Psoas muscle (tissue), 8 donors: ENCODE measurements around the gene MXI1. TPM values are rescaled to one million over a fixed set of nuclear protein-coding genes. Genes with fewer than 3 reads are reported as not detected.

Experiments
- ATAC-seq, 4 donors: fragments of 200-7000 bp; cut with Tn5 transposase; one replicate each; pipeline ENCODE4 v1.9.1; 2020; ENCODE audit warnings: moderate library complexity in 3 of 4, mild to moderate bottlenecking in 2 of 4
- DNase-seq, 2 donors: peaks; one replicate each; pipeline ENCODE4 v3.0.0-alpha.2; 2020
- H3K27ac ChIP-seq: fragments of 200-600 bp; one replicate; pipeline ENCODE4 v1.8.0; 2022
- H3K27me3 ChIP-seq, 3 donors: fragments of 200-600 bp in 1 of 3; one replicate each; pipeline versions ENCODE4 v1.6.1 to v1.8.0; 2013 to 2022; ENCODE audit warnings: low read length in 2 of 3, mild to moderate bottlenecking in 2 of 3, moderate library complexity in 1 of 3; ENCODE audit not compliant: insufficient read depth in 3 of 3
- H3K36me3 ChIP-seq, 2 donors: fragments of 200-600 bp in 1 of 2; one replicate each; pipeline versions ENCODE4 v1.6.1 to v1.8.0; 2013 to 2022; ENCODE audit warnings: low read depth in 1 of 2, mild to moderate bottlenecking in 1 of 2, moderate library complexity in 1 of 2; ENCODE audit not compliant: insufficient read depth in 1 of 2
- H3K4me1 ChIP-seq: fragments of 200-600 bp; one replicate; pipeline ENCODE4 v1.8.0; 2022
- H3K4me3 ChIP-seq: fragments of 200-600 bp; one replicate; pipeline ENCODE4 v1.8.0; 2022; ENCODE audit warnings: mild to moderate bottlenecking
- H3K9me3 ChIP-seq: fragments of 200-600 bp; one replicate; pipeline ENCODE4 v1.8.0; 2022
- CTCF ChIP-seq: fragments of 200-600 bp; IDR thresholded peaks from one replicate; pipeline ENCODE4 v1.8.0; 2022; ENCODE audit warnings: antibody characterized with exemption
- WGBS, 3 donors: extraction: QIAGEN DNeasy Blood & Tissue Kit; methylation state at CpG; one replicate each; pipeline versions ENCODE4 v1.1.6 to v1.1.7; 2013; 5-methylcytosine and 5-hydroxymethylcytosine counted together
- intact Hi-C, 2 donors: fragments of 100-400 bp; cut with DNase I; formaldehyde crosslinking; loops; one replicate each; pipeline versions ENCODE4 v1.11.0 to v1.14.2; 2022
- polyA plus RNA-seq, 3 donors: library from polyadenylated mRNA; stranded (reverse); fragments of 200-250 nt; gene quantifications; one replicate each; pipeline ENCODE4 v1.2.3, GENCODE V29; 2013
- total RNA-seq, 4 donors: library from RNA; stranded (reverse); fragmentation: NEBNext Ultra II Directional in 2 of 4; extraction: Animal tissue kit (Norgen Biotek cat#: 25700) in 2 of 4; gene quantifications; one replicate each; pipeline versions ENCODE4 v1.2.1 to v1.2.4, GENCODE V29; 2021 to 2023
- donor health status: healthy with polysubstance abuse.
- donor health status: DM: no; HTN: no; CAD: no; lungs with moderate emphysema.
- donor health status: Bipolar disorder and iron deficiency.
- donor health status: healthy.
- donor health status: DM: yes; HTN: yes; CAD: no.
- donor health status: DM: no; HTN: no; CAD: no.
- donor health status: DM: no; HTN: no; CAD: no.
- donor health status: DM: yes; HTN: yes; CAD: no.

The MXI1 gene
- total and polyA plus RNA-seq, 7 donors: 5.5 to 50.3 (median 33.3) TPM

DNA sequence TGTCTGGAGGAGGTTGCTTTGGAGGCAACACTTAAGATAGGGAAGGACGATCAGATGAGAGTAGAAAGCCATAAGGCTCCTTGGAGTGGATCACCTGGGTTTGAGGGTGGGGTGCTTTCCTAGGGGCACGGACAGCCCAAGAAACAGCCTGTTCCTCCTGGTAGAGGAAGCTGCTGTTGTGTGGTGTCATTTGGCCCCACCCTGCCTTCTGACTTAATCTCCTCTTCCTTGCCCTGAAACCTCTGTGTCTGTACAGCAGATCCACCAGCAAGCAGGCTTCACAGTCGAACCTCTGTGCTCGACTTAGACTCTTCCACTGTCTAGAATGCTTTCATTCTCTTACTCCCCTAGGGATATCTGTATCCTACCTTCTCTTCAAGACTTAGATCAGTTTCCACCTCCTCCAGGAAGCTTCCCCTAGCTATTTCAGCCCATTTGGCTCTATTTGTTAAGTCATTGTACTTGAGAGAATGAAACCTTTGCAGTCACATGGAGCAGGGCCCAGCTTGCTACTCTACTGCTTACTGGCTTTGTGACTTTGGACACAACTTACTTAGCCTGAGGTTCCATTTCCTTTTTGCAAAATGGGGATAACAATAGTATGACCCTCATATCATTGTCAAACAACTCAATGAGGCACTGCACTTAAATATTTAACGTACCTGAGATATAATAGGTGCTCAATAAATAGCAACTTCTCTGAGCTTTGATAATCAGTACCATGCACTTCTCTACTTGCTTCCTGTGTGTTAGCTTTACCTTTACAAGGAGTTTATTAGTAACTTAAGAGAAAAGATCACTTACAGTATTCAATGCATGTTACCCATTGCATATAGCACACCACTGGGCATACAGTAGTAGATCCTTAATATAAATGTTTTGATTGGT lies 5.0 kb downstream of the MXI1 start:
- peak overlapping the region; percentile 94 for H3K4me3 ChIP-seq

GRCh38 chr10:110214371-110214826 lies 7.0 kb downstream of the MXI1 start:
- no peak for TF ChIP-seq CTCF
- DNase-seq (no peak), ATAC-seq (no peak)
- H3K27ac ChIP-seq: no peak overlapping the region
- H3K4me3 ChIP-seq: no peak overlapping the region
- no peaks in the 10 kb centered on the region for H3K27me3 ChIP-seq
- no peaks in the 10 kb centered on the region for H3K9me3 ChIP-seq
- H3K4me1 ChIP-seq: peaks cover 30% of the 10 kb centered on the region
- WGBS, 3 donors: 64 to 79% (median 65%) methylated on average over 3 of the region's 3 CpGs
- no peaks in the 10 kb centered on the region for H3K36me3 ChIP-seq
- intact Hi-C loops: no loop called here

More for the DNA sequence above, 5.0 kb downstream of the MXI1 start:
- Histone ChIP-seq H3K27ac (peak overlapping the region; percentile 98), H3K9me3 (no peaks in the 10 kb centered on the region), H3K27me3 (no peaks in the 10 kb centered on the region), H3K4me1 (peaks cover 26% of the 10 kb centered on the region), H3K36me3 (no peaks in the 10 kb centered on the region)
- no peak for TF ChIP-seq CTCF
- ATAC-seq (no peak), DNase-seq (no peak)
- 67 to 86% (median 75%) methylated on average over 5 of the region's 5 CpGs for WGBS, 3 donors
- intact Hi-C loops: no loop called here

DNA sequence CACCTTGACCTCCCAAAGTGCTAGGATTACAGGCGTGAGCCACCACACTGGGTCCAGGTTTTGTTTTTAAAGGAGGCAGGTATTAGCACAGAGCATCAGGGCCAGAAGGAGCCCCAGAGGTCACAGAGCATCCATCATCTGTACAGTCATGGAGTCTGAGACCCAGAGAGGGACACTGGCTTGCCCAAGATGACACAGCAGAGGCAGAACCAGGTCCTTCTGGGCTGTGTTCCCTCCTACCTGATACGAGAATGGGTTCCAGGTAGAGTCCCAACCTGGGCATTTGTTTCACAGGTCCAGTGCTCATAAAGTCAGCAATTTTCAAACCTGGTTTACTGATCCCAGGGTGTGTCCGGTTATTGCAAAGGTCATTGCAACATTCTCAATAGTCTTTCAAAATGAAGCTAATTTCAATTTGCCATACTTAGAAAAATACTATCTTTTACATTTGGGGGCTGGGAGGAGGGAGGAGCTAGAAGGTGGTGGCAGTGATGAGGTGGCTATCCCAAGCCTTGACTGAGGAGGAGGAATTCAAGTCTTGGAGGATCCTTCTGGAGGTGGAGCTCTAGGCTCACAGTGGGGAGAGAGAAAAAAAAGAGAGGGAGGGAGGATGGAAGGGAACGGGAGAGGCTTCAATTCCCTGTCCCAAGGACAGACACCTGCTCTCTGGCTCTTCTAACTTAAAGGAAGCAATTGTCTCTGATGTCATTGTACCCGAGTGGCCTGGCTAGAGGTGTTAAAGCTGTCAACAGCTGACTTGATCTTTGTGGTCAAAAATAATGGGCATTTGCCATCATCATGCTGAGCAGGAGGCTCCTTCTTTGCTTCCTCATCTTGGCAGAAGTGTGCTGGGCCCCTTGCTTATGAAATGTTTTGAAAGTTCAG lies 8.1 kb downstream of the MXI1 start:
- ATAC-seq (peak in 3 of 4 donors; percentile 38 to 46 (median 45)), DNase-seq (no peak)
- Histone ChIP-seq H3K4me3 (no peak overlapping the region), H3K36me3 (no peaks in the 10 kb centered on the region), H3K27me3 (no peaks in the 10 kb centered on the region), H3K27ac (peak overlapping the region; percentile 32), H3K9me3 (no peaks in the 10 kb centered on the region), H3K4me1 (peaks cover 31% of the 10 kb centered on the region)
- no peak for TF ChIP-seq CTCF
- WGBS, 3 donors: 69 to 71% (median 70%) methylated on average over 5 of the region's 5 CpGs
- intact Hi-C loops: no loop called here

- intact Hi-C loops: no loop called here
- H3K9me3 ChIP-seq: no peaks in the 10 kb centered on the region
- no peaks in the 10 kb centered on the region for H3K27me3 ChIP-seq
- H3K36me3 ChIP-seq: no peaks in the 10 kb centered on the region
- H3K27ac ChIP-seq: peak overlapping the region; percentile 32
- no peak for DNase-seq
- no peak overlapping the region for H3K4me3 ChIP-seq
- TF ChIP-seq CTCF: no peak
- H3K4me1 ChIP-seq: peaks cover 38% of the 10 kb centered on the region
- peak in 3 of 4 donors; percentile 34 to 47 (median 35) for ATAC-seq
Measured at GRCh38 chr10:110216240-110216639, 8.8 kb downstream of the MXI1 start.
